Neural progenitor cell (in vitro differentiated cells): ENCODE results near the gene WWOX.

Source experiments
- CTCF ChIP-seq: fragments of 200-600 bp; sonication (generic); IDR thresholded peaks from 2 replicates; pipeline ENCODE4 v1.5.1; 2017; ENCODE audit warnings: antibody characterized with exemption, mild to moderate bottlenecking
- EZH2 ChIP-seq: fragments of 200-600 bp; sonication (generic); IDR thresholded peaks from 2 replicates; pipeline ENCODE4 v1.6.1; 2017; ENCODE audit warnings: antibody characterized with exemption, mild to moderate bottlenecking, moderate library complexity
- EZH2phosphoT487 ChIP-seq: fragments of 200-600 bp; sonication (generic); IDR thresholded peaks from 2 replicates; pipeline ENCODE4 v1.6.1; 2017; ENCODE audit warnings: antibody characterized with exemption

GRCh38 chr16:78931678-78932077 lies 832.2 kb downstream of the WWOX start:
- TF ChIP-seq CTCF, result no peak
- no peak for TF ChIP-seq EZH2
- TF ChIP-seq EZH2phosphoT487, result no peak
